ENCODE results near the gene USH2A.

The USH2A gene

DNA sequence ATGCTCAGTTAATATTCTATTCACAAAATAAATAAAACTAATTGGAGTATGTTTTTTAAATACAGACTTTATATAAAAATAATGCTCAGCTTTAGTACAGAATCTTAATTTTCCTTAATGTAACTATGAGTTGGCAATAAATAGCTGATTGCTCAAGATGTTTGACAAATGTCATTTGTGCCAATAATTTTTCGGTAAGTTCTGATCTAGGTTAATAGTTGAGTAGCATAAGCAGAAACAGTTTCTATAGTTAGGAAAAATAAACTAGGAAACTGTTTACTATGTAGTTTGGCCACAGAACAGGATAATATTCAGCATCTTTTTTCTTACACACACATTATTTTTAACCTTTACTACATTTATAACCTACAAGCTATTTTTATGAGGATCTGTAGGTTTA is 815.8 kb downstream of the USH2A start:
- no peak for DNase-seq

DNA sequence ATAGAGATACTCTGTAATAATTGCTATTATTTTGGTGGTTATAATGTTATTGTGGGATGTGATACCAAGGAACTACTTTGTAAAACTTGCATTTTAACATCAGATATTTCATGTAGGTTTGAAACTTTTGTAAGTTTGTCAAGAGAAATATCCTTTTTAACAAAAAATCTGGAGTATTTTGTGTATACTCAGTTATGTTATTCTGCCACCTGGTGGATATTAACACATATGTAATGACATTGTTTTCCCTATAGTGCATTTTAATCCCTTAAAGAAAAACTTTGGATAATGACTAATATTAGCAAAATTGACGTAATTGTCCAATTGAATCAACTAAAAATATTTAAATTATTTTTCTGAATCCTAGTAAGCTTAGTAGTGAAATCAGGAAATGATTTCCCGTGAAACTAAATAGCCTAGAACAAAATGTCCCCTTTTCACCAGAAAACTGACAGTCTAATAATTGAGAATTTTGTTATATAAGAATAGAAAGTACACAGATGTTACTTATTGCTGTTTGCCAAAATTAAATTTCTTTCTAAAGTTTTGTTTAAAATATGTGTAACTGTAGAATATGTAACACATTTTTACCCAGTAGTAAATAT is 816.6 kb downstream of the USH2A start:
- peak; percentile 13 to 51 for DNase-seq

DNA sequence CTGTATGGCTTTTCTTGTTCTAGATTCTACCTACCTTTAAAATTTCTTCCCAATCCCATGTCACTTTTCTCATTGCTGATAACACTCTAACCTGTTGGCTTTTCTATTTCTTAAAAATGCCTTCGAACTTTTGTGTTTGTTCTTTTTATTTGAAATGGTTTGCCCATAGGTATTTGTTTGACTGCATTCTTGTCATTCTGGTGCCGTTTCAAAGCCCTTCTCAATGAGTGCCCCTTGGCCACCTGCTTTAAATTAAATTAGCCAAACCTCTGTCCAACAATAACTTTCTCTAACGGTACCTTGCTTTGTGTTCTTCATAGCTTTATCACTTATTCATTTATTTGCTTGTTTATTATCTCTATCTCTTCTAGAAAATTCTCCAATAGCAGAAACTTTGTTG is 817.2 kb downstream of the USH2A start:
- no peak for DNase-seq

DNA sequence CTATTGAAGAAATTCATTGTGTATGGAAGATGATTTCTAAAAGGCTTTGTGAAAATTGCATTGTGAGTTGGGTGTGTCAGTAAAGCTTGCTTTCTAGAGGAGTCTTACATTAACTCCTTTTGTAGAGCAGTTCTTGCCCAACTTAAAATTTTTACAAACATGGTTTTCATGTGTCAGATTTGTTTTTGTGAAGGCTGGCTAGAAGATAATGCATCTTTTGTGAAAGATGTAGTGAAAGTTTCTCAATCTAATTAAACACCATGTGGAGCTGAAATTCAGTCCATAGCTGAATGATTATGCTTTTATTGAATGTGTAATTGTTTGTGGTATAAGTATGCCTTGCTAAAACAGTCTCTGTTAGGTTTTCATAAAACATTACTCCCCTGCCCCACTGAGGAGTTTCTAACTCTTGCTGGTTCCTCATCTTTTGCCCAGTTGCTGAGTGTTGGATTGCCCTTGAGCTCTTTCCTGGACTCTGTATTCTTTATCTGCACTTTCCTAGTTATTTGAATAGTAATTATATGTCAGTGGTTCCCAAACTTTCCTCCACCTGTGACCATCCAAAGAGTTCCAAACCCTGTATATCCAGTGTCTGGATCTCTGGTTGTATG is 818.1 kb downstream of the USH2A start:
- DNase-seq = no peak

DNA sequence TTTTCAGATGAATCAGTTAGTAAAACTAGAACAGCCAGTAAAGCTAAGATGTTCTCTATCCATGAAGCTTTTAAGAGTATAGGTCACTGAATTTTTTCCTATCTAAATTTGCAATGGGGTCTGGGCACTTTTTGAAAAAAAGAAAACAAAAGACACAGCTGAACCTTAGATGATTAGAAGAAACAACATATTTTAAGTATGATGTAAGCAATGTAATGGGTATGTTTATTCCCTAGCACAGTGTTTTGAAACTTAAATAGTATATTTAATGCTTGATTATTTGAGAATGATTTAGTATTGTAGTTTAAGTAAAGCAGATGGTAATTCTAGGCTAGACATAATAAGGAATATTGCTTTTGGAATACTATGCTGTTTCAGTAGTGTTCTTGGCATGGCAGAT is 819.9 kb downstream of the USH2A start:
- DNase-seq = no peak

DNA sequence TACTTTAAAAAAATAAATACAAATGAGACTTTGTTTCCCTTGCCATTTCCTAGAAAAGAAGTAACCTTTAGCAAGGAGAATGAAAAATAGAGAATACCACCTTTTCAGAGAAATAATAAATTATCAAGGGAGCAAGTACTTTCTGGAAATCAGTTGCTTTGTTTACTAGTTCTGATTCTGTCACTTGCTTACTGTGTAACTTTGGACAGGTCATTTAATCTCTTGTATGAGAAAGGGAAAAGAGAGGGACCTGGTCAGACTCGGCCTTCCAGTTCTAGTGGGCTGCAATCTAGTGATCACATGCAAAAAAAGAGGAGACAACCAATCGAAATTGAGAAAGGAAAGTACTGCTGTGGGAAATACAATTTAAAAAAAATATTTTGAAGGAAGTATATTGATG is 822.0 kb downstream of the USH2A start:
- DNase-seq = no peak

DNA sequence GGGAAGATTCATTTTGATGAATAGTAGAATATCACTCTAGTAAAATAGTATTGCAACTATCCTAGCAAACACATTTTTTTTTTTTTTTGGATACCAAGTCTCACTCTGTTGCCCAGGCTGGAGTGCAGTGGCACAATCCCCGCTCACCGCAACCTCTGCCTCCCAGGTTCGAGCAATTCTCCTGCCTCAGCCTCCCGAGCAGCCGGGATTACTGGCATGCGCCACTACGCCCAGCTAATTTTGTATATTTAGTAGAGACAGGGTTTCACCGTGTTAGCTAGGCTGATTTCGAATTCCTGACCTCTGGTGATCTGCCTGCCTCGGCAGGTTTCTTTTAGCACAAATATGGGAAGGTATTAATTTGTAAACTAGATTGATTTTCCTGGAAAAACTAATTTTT is 822.4 kb downstream of the USH2A start:
- no peak for DNase-seq

DNA sequence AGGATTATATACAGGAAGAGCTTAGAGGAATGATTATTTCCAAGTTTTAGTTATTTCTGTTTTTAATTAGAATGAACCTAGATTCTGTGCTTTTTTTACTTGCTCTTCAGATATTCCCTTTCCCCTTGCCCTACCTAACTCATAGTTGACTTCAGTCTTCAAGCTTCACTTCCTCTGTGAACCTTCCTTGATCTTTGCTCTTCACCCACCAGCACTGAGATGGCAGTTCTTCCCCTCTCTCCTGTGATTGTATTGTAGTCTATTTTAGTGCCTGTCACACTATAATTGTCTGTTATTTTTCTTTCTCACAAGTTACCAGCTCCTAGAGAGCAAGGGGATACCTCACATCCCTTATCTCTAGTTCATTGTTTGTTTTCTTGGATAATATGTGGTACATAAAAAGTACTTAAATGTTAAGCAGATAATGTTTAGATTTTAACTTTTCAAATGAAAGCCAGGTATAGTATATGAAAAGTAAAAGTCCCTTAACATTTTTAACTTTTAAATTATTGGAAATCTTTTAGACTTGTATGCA is 822.9 kb downstream of the USH2A start:
- DNase-seq = no peak

DNA sequence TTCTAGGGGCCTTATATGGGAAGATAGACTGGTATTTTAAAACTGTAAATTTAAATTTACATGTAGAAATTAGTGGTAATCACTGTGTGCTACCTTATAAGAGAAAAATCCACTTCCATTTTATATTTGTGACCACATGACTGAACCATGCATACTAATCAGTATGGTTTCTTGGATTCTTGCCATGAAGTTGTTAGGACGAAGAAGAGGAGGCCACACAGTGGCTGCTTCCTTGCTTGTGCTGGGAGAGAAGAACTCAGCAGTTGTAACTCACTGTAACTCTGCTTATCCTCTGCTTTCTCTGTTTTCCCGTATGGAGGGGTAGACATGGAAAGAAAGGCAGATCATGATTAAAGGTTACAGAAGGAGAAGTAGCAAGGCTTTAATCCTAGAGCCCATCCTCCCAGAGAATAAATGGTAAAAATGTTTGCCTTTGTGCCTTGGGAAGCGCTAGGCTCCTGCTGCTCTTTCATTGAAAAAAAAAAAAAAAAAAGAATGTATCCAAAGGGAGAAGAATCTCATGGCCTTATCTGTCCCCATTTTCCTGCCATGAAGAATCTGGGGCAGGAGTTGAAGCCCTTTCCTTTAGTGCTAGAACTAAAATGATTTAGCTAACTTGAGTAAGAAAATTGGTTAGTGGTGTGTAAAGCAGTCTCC is 823.7 kb downstream of the USH2A start:
- DNase-seq = peak in 1 of 2 experiments; percentile 8

DNA sequence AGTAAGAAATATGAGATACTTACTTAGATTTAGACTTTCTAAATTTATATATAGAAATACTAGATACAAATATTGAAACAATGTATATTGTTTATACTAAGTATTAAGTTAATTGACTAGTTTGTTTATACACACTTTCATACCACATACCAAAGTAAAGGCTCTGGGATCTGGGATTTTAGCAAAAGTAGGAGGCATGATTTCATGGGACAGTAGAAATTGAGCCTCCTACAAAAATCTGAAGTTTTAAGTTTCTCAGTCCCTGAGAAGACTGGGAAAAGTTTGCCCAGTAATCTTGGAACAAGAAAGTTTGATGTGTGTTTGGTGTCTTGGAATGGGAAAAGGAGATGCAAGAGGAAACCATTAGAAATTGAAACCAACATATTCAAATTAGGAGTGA is 825.3 kb downstream of the USH2A start:
- DNase-seq = no peak

DNA sequence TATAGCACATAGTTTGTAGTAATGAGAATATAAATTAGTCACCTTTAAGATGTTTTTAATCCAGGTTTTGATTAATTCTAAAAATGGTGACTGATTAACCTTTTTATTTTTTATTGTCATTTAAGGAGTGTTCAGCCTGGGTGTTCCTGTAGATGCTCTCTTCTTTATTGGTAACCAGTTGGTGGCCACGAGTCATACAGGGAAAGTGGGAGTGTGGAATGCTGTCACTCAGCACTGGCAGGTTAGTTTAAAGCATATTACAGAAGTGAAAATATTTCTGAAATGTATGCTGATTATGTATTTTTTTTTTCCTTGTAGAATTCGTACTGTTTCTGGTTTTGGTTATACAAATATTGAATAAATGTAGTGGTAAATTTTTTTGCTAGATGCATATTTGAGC is 828.0 kb downstream of the USH2A start:
- no peak for DNase-seq

DNA sequence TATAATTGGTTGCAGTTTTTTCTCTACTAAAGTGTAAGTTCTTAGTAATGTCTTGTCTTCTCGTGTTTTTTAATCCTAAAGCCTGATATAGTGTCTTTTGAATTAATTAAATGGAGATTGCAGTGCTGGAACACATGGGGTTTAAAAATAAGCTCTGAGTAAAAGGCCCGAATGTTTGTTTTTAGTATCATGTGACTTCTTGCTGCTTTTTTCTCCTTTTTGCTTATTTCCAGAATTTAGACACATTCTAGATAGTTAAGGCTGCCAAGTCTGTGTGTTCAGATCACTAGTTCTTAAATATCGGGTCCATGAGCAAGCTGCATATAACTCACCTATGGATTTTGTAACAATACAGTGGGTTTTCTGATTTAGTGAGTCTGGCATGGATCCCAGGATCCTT is 828.6 kb downstream of the USH2A start:
- DNase-seq = no peak

DNA sequence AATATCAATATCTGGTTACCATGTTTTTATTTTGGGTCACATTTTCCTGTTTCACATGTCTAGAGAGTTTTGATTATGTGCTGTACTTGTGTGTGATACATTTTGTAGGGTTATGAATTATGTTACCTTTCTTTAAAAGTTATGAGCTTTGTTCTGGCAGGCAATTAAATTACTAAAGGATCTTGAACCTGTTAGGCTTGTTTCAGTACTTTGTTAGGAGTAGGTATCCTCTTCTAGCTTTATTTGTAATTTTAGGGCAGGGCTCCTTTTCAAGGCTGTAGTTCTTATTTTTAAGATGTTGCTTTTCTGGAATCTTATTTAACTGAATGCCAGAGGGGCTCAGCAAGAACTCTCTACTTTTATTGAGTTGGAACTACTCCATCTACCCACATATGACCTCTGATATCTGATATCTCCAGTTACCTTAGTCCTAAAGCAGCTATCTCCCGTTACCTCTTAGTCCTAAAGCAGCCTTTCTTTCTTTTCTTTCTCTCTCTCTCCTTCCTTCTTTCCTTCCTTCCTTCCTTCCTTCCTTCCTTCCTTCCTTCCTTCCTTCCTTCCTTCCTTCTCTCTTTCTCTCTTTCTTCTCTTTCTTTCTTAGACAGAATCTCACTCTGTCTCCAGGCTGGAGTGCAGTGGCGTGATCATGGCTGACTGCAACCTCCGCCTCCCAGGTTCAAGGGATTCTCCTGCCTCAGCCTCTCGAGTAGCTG is 832.3 kb downstream of the USH2A start:
- DNase-seq = no peak

DNA sequence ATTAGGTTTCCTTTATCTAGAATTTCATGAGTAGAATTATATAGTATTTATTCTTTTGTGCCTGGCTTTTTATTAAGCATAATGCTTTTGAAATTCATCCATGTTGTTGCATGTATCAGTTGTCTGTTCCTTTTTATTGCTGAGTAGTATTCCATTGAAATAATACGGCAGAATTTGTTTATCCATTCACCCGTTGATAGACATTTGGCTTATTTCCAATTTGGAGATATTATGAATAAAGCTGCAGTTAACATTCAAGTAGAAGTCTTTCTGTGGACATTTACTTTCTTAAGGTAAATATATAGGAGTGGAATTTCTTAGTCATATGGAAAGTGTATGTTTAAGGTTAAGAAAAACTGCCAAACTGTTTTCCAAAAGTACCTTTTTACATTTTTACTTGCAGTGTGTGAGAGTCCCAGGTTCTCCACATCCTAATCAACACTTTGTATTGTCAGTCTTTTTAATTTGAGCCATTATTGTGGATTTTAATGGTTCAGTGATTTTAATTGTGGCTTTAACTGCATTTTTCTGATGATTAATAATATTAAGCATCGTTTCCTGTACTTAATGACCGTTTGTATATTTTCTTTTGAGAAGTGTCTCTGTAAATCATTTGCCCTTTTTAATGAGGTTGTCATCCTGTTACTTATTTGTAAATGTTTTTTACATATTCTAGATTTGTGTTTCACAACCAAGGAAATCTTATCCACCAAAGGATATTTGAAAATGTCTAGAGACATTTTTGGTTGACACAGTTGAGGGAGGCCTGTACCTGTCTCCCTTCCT is 833.4 kb downstream of the USH2A start:
- DNase-seq = no peak

DNA sequence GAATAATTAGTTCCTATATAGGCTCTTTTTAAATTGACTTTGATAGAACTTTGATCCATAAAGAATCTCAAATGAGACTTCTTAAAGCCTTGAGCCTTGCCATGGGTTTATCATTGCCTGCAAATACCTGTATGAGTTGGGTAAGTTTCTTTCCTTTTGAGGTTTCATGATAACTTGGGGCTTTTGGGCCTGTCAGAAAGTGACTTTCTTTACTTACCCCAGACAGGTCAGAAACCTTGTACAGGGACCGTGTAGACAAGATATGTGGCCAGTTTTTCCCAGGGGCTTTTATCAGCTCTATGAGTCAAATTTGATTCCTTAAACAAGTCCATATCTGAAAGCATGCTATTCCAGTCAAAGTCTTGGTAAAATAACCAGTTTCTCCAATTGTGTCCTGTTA is 838.9 kb downstream of the USH2A start:
- DNase-seq = no peak

DNA sequence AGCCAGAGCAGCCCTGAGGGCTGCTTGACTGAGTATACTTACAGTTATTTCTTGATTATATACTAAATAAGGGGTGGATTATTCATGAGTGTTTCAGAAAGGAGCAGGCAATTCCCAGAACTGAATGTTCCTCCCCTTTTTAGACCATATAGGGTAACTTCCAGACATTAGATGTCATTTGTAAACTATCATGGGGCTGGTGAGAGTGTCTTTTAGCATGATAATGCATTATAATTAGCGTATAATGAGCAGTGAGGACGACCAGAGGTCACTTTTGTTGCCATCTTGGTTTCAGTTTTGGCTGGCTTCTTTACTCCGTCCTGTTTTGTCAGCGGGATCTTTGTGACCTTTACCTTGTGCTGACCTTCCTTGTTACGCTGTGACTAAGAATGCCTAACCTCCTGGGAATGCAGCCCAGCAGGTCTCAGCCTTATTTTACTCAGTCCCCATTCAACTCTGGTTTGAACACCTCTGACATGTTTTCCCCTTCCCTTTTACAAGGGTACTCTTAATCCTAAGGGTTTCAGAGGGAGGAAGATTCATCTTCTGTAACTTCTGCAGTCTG is 840.0 kb downstream of the USH2A start:
- no peak for DNase-seq

DNA sequence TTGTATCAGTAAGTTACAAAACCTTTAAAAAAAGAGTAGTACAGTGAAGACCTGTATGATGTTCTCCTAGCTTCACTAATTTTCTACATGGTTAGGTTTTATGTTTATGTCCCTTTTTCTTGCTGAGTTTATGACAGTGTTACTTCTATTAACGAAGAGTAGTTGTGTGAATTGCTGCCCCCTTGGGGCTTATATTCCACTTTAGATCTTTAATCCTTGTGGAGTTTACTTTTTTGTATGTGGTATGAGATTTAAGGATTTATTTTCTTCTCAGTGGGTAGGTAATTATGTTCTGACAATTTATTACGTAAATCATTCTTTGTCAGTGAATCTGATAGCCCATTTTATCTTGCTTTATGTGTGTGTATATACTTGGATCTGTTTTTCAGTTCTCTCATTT is 841.4 kb downstream of the USH2A start:
- DNase-seq = peak in 1 of 2 experiments; percentile 25
